HFFc6 (cell line): ENCODE results near the gene UGT1A8. TPM values are rescaled to one million over a fixed set of nuclear protein-coding genes. Genes with fewer than 3 reads are reported as not detected.

Source experiments
- DNase-seq: peaks from one replicate; pipeline ENCODE4 v3.0.0-alpha.2; 2018
- H3K27ac Mint-ChIP-seq: 2 replicates; pipeline ENCODE4 v1.8.0; 2020; ENCODE audit warnings: mild to moderate bottlenecking, mixed read lengths
- H3K27me3 Mint-ChIP-seq: 2 replicates; pipeline ENCODE4 v1.8.0; 2021; ENCODE audit warnings: mild to moderate bottlenecking, moderate library complexity, mixed read lengths; ENCODE audit not compliant: insufficient read depth
- H3K36me3 Mint-ChIP-seq: 2 replicates; pipeline ENCODE4 v1.8.0; 2021; ENCODE audit warnings: low read depth, mixed read lengths
- H3K4me1 Mint-ChIP-seq: 2 replicates; pipeline ENCODE4 v1.8.0; 2020; ENCODE audit warnings: low read depth, mixed read lengths
- H3K4me3 Mint-ChIP-seq: 2 replicates; pipeline ENCODE4 v1.8.0; 2020; ENCODE audit warnings: mild to moderate bottlenecking, moderate library complexity, mixed read lengths
- H3K9me3 Mint-ChIP-seq: 2 replicates; pipeline ENCODE4 v1.8.0; 2020; ENCODE audit warnings: mild to moderate bottlenecking, mixed read lengths
- total RNA-seq, 6 experiments: library from RNA; stranded (reverse); fragmentation: NEBNext Ultra II Directional; extraction: Animal tissue kit (Norgen Biotek cat#: 25700); gene quantifications; 2 replicates in 1 of 6; 3 replicates in 5 of 6; pipeline ENCODE4 v1.2.3, GENCODE V29; 2021
- TF ChIP-seq, protein P1 (sequence below): fragments of 200-600 bp; sonication (generic); IDR thresholded peaks from 2 replicates; pipeline ENCODE4 v1.5.0; 2021; ENCODE audit warnings: antibody characterized with exemption, mild to moderate bottlenecking

The UGT1A8 gene
- total RNA-seq, 6 experiments from 2014 or later, result not detected

DNA sequence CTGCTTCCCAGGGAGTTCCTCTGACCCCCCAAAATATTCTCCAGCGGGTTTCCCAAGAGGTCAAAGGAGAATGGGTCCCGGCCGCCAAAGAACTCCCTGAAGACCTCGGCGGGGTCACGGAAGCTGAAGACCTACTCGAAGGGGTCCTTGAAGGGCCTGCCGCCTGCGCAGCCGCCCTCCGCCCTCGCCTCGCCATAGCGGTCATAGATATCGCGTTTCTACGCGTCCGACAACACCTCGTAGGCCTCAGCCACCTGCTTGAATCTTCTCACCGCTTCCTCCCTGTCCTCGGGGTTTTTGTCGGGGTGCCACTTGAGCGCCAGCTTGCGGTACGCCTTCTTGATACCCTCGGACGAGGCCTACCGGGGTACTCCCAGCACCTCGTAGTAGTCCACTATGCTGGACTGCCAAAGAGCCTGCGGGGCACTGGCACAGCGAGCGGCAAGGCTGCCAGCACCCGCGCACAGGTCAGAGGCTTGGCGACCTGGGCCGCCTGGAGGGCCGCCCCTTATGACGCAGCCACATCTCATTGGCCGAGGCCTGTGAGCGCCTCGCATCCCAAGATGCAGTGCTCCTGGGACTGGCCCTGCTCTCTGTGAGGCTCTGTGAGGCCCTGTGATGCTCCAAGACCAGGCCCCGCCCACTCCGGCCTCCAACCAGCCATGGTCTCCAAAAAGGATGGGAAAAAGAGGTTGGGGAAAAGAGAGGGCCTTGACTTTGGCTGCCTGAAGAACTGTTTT, 137.6 kb downstream of the UGT1A8 start:
- Mint-ChIP-seq H3K4me1 (no peaks in the 10 kb centered on the region), H3K27ac (no peak overlapping the region), H3K27me3 (no peaks in the 10 kb centered on the region), H3K4me3 (no peak overlapping the region), H3K9me3 (peaks cover 24% of the 10 kb centered on the region), H3K36me3 (no peaks in the 10 kb centered on the region)
- TF ChIP-seq, protein P1, sequence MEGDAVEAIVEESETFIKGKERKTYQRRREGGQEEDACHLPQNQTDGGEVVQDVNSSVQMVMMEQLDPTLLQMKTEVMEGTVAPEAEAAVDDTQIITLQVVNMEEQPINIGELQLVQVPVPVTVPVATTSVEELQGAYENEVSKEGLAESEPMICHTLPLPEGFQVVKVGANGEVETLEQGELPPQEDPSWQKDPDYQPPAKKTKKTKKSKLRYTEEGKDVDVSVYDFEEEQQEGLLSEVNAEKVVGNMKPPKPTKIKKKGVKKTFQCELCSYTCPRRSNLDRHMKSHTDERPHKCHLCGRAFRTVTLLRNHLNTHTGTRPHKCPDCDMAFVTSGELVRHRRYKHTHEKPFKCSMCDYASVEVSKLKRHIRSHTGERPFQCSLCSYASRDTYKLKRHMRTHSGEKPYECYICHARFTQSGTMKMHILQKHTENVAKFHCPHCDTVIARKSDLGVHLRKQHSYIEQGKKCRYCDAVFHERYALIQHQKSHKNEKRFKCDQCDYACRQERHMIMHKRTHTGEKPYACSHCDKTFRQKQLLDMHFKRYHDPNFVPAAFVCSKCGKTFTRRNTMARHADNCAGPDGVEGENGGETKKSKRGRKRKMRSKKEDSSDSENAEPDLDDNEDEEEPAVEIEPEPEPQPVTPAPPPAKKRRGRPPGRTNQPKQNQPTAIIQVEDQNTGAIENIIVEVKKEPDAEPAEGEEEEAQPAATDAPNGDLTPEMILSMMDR, result no peak
- DNase-seq, result no peak

DNA sequence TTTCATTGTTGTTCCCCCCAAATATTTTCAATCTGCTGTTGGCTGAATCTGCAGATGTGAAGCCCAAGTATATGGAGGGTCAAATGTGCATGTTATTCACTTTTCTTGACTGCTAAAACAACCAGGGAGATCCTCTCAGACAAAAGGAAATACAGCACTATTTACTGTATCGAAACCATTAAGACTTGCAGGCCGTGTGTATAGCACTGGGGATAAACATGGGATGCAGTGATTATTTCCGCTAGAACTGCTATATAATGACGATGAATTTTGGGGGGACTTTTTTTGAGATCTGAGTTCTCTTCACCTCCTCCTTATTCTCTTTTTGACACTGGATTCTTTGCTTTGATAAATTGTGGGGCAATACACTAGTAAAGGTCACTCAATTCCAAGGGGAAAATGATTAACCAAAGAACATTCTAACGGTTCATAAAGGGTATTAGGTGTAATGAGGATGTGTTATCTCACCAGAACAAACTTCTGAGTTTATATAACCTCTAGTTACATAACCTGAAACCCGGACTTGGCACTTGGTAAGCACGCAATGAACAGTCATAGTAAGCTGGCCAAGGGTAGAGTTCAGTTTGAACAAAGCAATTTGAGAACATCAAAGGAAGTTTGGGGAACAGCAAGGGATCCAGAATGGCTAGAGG, 139.1 kb downstream of the UGT1A8 start:
- Mint-ChIP-seq H3K27me3 (no peaks in the 10 kb centered on the region), H3K4me3 (no peak overlapping the region), H3K4me1 (no peaks in the 10 kb centered on the region), H3K36me3 (no peaks in the 10 kb centered on the region), H3K9me3 (peaks cover 25% of the 10 kb centered on the region), H3K27ac (no peak overlapping the region)
- DNase-seq, result no peak
- TF ChIP-seq, protein P1, result no peak

DNA sequence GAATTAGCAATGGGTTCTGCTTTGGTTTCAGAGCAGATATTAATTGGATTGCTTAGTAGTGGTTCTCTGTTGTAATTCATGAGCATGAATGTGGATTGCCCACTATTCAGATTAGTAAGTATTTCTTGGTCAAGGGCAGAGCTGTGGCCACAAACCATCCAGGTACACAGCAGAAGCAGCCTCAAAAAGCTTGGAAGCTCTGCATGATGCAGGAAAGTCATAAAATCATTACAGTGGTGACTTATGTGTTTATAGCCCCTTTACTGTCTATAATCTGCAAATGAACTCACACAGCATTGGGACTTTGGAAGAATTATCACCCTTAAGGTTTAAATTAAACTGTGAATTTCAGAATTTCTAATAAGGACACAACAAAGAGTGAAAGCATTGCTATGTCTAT, 140.7 kb downstream of the UGT1A8 start:
- H3K4me3 Mint-ChIP-seq, result no peak overlapping the region
- no peak overlapping the region for H3K27ac Mint-ChIP-seq
- DNase-seq, result no peak
- peaks cover 21% of the 10 kb centered on the region for H3K9me3 Mint-ChIP-seq
- H3K36me3 Mint-ChIP-seq, result no peaks in the 10 kb centered on the region
- H3K27me3 Mint-ChIP-seq, result no peaks in the 10 kb centered on the region
- no peaks in the 10 kb centered on the region for H3K4me1 Mint-ChIP-seq
- TF ChIP-seq, protein P1, result no peak

DNA sequence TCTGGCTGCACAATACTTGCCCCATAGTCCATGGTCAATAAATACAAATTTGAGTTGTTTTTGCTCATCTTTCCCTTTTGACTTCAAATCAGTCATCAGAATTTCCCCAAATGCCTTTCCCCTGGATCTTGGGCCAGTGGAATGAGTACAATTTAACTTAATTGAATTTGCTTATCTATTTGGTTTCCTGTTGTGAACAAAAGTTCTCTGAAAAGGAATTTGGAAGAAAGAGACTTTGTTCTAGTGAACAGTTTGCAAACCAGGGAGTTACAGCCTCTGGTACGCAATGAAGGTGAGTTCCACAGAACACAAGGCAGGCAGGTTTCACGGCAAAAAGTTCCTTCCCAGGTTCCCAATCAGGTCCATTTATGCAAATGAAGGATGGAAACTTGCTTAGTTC, 141.4 kb downstream of the UGT1A8 start:
- TF ChIP-seq, protein P1, result no peak
- no peaks in the 10 kb centered on the region for H3K27me3 Mint-ChIP-seq
- no peak overlapping the region for H3K27ac Mint-ChIP-seq
- H3K9me3 Mint-ChIP-seq, result peaks cover 21% of the 10 kb centered on the region
- no peaks in the 10 kb centered on the region for H3K36me3 Mint-ChIP-seq
- no peak for DNase-seq
- H3K4me1 Mint-ChIP-seq, result peaks cover 3% of the 10 kb centered on the region
- no peak overlapping the region for H3K4me3 Mint-ChIP-seq

DNA sequence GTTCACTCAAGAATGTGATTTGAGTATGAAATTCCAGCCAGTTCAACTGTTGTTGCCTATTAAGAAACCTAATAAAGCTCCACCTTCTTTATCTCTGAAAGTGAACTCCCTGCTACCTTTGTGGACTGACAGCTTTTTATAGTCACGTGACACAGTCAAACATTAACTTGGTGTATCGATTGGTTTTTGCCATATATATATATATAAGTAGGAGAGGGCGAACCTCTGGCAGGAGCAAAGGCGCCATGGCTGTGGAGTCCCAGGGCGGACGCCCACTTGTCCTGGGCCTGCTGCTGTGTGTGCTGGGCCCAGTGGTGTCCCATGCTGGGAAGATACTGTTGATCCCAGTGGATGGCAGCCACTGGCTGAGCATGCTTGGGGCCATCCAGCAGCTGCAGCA, 142.6 kb downstream of the UGT1A8 start, which contains the start of gene UGT1A1:
TSS of gene UGT1A1 (plus strand) at position 228 of the 400 bp plus-strand sequence. CDS start at position 246, 18 bp downstream.
- H3K27me3 Mint-ChIP-seq, result no peaks in the 10 kb centered on the region
- no peak within 1 kb of the TSS for H3K27ac Mint-ChIP-seq
- H3K4me1 Mint-ChIP-seq, result peaks cover 12% of the 10 kb centered on the region
- no peak within 1 kb of the TSS for H3K4me3 Mint-ChIP-seq
- H3K36me3 Mint-ChIP-seq, result no peaks in the 10 kb centered on the region
- peaks cover 21% of the 10 kb centered on the region for H3K9me3 Mint-ChIP-seq
- DNase-seq, result no peak
- TF ChIP-seq, protein P1, result no peak
